HepG2 (cell line): ENCODE results near the gene CCNQ. TPM values are rescaled to one million over a fixed set of nuclear protein-coding genes. Genes with fewer than 3 reads are reported as not detected.

ENCODE experiments used
- ATAC-seq: fragments of 200-7000 bp; cut with Tn5 transposase; 3 replicates; pipeline ENCODE4 v1.9.1; 2020; ENCODE audit warnings: mild to moderate bottlenecking, moderate library complexity
- BruUV-seq: library from RNA; stranded (reverse); fragments of 400-500 nt; replicated peaks from 2 replicates; lab custom pipeline; 2021; lab: Mats Ljungman, UMichigan
- CTCF ChIA-PET: fragments of 300-600 bp; formaldehyde crosslinking; extraction: SDS; loops from one replicate; lab custom pipeline; 2021; ENCODE audit warnings: low total read pairs, inconsistent platforms, low intra/inter-chr PET ratio; lab: Yijun Ruan, JAX
- POLR2A ChIA-PET: fragments of 350-600 bp; sonication (Branson Sonifier 250); formaldehyde crosslinking; loops from one replicate; lab custom pipeline; 2020; ENCODE audit warnings: antibody characterized with exemption, inconsistent platforms; lab: Yijun Ruan, JAX
- DNase-seq: peaks from one replicate; pipeline ENCODE4 v3.0.0-alpha.2; 2015; ENCODE audit warnings: low spot score
- FAIRE-seq: peaks from 3 replicates; lab custom pipeline; 2011; peaks lifted over from hg19 to GRCh38; lab: Jason Lieb, UNC
- H2AFZ ChIP-seq: one replicate; pipeline ENCODE4 v1.6.1; 2011; ENCODE audit warnings: low read length, inconsistent platforms
- H3K27ac ChIP-seq: fragments of 300-600 bp; 3 replicates; pipeline ENCODE4 v1.8.0; 2011; ENCODE audit warnings: mixed run types, mild to moderate bottlenecking, mixed read lengths, low read length, inconsistent platforms; ENCODE audit not compliant: insufficient read depth; ENCODE audit errors: extremely low read length
- H3K27me3 ChIP-seq, 2 experiments: fragments of 200-600 bp in 1 of 2; 2 replicates in 1 of 2; 3 replicates in 1 of 2; pipeline versions ENCODE4 v1.6.0 to v1.8.0; 2011; ENCODE audit warnings: low read length in 2 of 2, mild to moderate bottlenecking in 2 of 2, moderate library complexity in 2 of 2, inconsistent platforms in 1 of 2; ENCODE audit not compliant: insufficient read depth in 2 of 2, control insufficient read depth in 1 of 2
- H3K36me3 ChIP-seq, 2 experiments: fragments of 200-600 bp in 1 of 2; replicated peaks in 1 of 2; 2 replicates in 1 of 2; 3 replicates in 1 of 2; pipeline versions ENCODE4 v1.5.1 to v1.8.0; 2011; ENCODE audit warnings: low read length in 2 of 2, inconsistent platforms in 1 of 2; ENCODE audit not compliant: insufficient read depth in 2 of 2, control insufficient read depth in 1 of 2
- H3K4me1 ChIP-seq: 2 replicates; pipeline ENCODE4 v1.5.1; 2012; ENCODE audit warnings: low read length, inconsistent platforms; ENCODE audit not compliant: insufficient read depth
- H3K4me2 ChIP-seq: 2 replicates; pipeline ENCODE4 v1.6.0; 2011; ENCODE audit warnings: low read depth, low read length, inconsistent platforms
- H3K4me3 ChIP-seq, 3 experiments: fragments of 200-600 bp in 1 of 3; sonication (generic), shearing (Covaris generic) in 1 of 3; replicated peaks in 1 of 3; 2 replicates each; pipeline ENCODE4 v1.5.1; 2011 to 2016; ENCODE audit warnings: low read length in 3 of 3, inconsistent platforms in 2 of 3, low read depth in 2 of 3, mild to moderate bottlenecking in 2 of 3, control low read depth in 1 of 3, mixed read lengths in 1 of 3; ENCODE audit not compliant: insufficient read depth in 1 of 3
- H3K79me2 ChIP-seq: one replicate; pipeline ENCODE4 v1.6.1; 2011; ENCODE audit warnings: low read length, inconsistent platforms; ENCODE audit not compliant: insufficient read depth
- H3K9ac ChIP-seq: 2 replicates; pipeline ENCODE4 v1.6.0; 2011; ENCODE audit warnings: mild to moderate bottlenecking, low read depth, low read length, inconsistent platforms; ENCODE audit not compliant: insufficient read depth
- H3K9me3 ChIP-seq: 2 replicates; pipeline ENCODE4 v1.5.1; 2012; ENCODE audit warnings: mild to moderate bottlenecking, low read length
- H4K20me1 ChIP-seq: 2 replicates; pipeline ENCODE4 v1.6.0; 2011; ENCODE audit warnings: inconsistent platforms, mild to moderate bottlenecking, low read length, moderate library complexity; ENCODE audit not compliant: insufficient read depth
- ATF3 ChIP-seq: sonication (generic); formaldehyde crosslinking; IDR thresholded peaks from 2 replicates; pipeline ENCODE4 v1.4.0; 2020; ENCODE audit warnings: missing genetic modification reagents
- HES4 ChIP-seq: sonication (generic); formaldehyde crosslinking; IDR thresholded peaks from 2 replicates; pipeline ENCODE4 v1.9.0; 2021; ENCODE audit warnings: mild to moderate bottlenecking, missing genetic modification reagents, borderline replicate concordance
- HNRNPK ChIP-seq: fragments of 200-400 bp; formaldehyde crosslinking; IDR thresholded peaks from 2 replicates; pipeline ENCODE4 v1.6.1; 2018; ENCODE audit warnings: low read length, low read depth, moderate library complexity, mild to moderate bottlenecking; ENCODE audit not compliant: poor library complexity, severe bottlenecking
- NONO ChIP-seq, 2 experiments: fragments of 450-650 bp in 1 of 2; sonication (generic) in 1 of 2; formaldehyde crosslinking in 1 of 2; IDR thresholded peaks in 1 of 2; conservative IDR thresholded peaks in 1 of 2; 2 replicates each; pipeline versions ENCODE4 v1.6.1 to v1.8.0; 2017 to 2022; ENCODE audit warnings: mild to moderate bottlenecking in 1 of 2, missing genetic modification reagents in 1 of 2, moderate library complexity in 1 of 2
- RBFOX2 ChIP-seq: fragments of 200-400 bp; formaldehyde crosslinking; IDR thresholded peaks from 2 replicates; pipeline ENCODE4 v1.6.1; 2017; ENCODE audit warnings: low read depth, mild to moderate bottlenecking, low read length
- SAP130 ChIP-seq: IDR thresholded peaks from 2 replicates; pipeline ENCODE4 v1.6.1; 2016; ENCODE audit warnings: low read depth
- STAT5B ChIP-seq: sonication (generic); formaldehyde crosslinking; IDR thresholded peaks from 2 replicates; pipeline ENCODE4 v1.4.0; 2020; ENCODE audit warnings: missing genetic modification reagents
- ZBTB10 ChIP-seq: sonication (generic); formaldehyde crosslinking; IDR thresholded peaks from 2 replicates; pipeline ENCODE4 v1.4.0; 2020; ENCODE audit warnings: missing genetic modification reagents, borderline replicate concordance
- ZKSCAN8 ChIP-seq: IDR thresholded peaks from 2 replicates; pipeline ENCODE4 v1.6.1; 2016; ENCODE audit warnings: borderline replicate concordance, missing genetic modification reagents, missing compliant biosample characterization
- ZNF501 ChIP-seq: sonication (generic); formaldehyde crosslinking; IDR thresholded peaks from 2 replicates; pipeline ENCODE4 v1.5.1; 2020; ENCODE audit warnings: mild to moderate bottlenecking, moderate library complexity, missing genetic modification reagents
- ZNF629 ChIP-seq: sonication (generic); formaldehyde crosslinking; conservative IDR thresholded peaks from 2 replicates; pipeline ENCODE4 v1.5.0; 2020; ENCODE audit warnings: missing genetic modification reagents
- WGBS: methylation state at CpG from one replicate; pipeline ENCODE4 v1.1.6; 2017; ENCODE audit warnings: low lambda C conversion rate; 5-methylcytosine and 5-hydroxymethylcytosine counted together
- in situ Hi-C: cut with HindIII; loops from 2 replicates; pipeline ENCODE4 v1.10.0; 2017; ENCODE audit warnings: low pct_unique_long_range_greater_than_20kb; ENCODE audit not compliant: extremely low pct_ligation_motif_present
- intact Hi-C: fragments of 100-400 bp; cut with micrococcal nuclease; formaldehyde crosslinking; loops from one replicate; pipeline ENCODE4 v1.10.0; 2022; ENCODE audit not compliant: unreplicated experiment
- polyA plus RNA-seq, 8 experiments: library from polyadenylated mRNA; depleted of rRNA in 3 of 8; stranded (reverse) in 7 of 8; unstranded in 1 of 8; fragments of >200 nt; fragmentation: Illumina TruSeq in 4 of 8; extraction: Trizol in 4 of 8; gene quantifications; 2 replicates each; pipeline versions ENCODE4 v1.2.1 to v1.2.3, GENCODE V29; 2011 to 2016; ENCODE audit warnings: low read depth in 4 of 8, missing spikeins in 1 of 8, mixed read lengths in 1 of 8; ENCODE audit not compliant: insufficient read depth in 1 of 8
- total RNA-seq, 5 experiments: library from RNA; depleted of rRNA; stranded (reverse); fragments of >200 nt; fragmentation: Illumina TruSeq; extraction: Trizol; gene quantifications; 2 replicates each; pipeline ENCODE4 v1.2.3, GENCODE V29; 2016; ENCODE audit warnings: low read depth in 1 of 5
- TF ChIP-seq, protein P1 (sequence below): sonication (generic); formaldehyde crosslinking; IDR thresholded peaks from 2 replicates; pipeline ENCODE4 v1.4.0; 2020; ENCODE audit warnings: missing genetic modification reagents

CCNQ gene
- total and polyA plus RNA-seq, 2 of the 13 experiments (the other 11 are each of a cell fraction or from before 2014, with no cell fraction given) = 15.0 to 25.5 TPM

DNA sequence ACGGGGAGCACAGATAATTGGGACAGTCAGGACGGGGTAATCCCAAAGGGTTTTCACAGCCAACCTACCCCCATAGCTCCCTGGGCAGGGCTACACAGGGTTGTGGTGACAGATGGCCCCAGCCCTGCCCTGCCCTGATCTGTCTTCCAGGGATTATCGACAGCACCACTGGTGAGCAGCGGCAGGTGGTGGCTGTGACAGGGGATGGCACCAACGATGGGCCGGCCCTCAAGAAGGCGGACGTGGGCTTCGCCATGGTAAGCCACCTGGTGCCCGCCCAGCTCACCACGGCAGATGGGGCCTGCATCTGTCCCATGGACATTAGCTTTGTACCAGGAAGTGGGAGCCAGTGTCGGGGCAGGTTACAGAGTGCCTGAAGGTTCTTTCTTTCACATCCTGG, 42.2 kb downstream of the CCNQ start:
- Histone ChIP-seq H4K20me1 (no peaks in the 10 kb centered on the region), H3K4me2 (no peak overlapping the region), H3K27me3 (peaks cover 0 to 43% of the 10 kb centered on the region in 2 experiments; a peak in 3 of 5 replicates), H3K9ac (no peak overlapping the region), H3K36me3 (no peaks in the 10 kb centered on the region), H3K4me1 (peaks cover 5% of the 10 kb centered on the region; the same call in 1 of the 2 replicates), H3K4me3 (no peak overlapping the region), H3K79me2 (no peaks in the 10 kb centered on the region), H3K9me3 (no peaks in the 10 kb centered on the region), H3K27ac (no peak overlapping the region), H2AFZ (no peak overlapping the region)
- ATAC-seq (no peak), FAIRE-seq (no peak), DNase-seq (no peak)
- POLR2A ChIA-PET = no interaction called here
- intact Hi-C loops = no loop called here
- in situ Hi-C loops = loop anchor here (5.0 kb wide), 1 partner anchor 111 kb away; no protein-coding TSS in a partner anchor
- BruUV-seq = no TSS peak
- CTCF ChIA-PET = no interaction called here
- TF ChIP-seq ZBTB10 (CRISPR knock-in tag) (no peak), STAT5B (CRISPR knock-in tag) (no peak), RBFOX2 (no peak), HNRNPK (no peak), SAP130 (CRISPR knock-in tag) (no peak), ATF3 (CRISPR knock-in tag) (no peak), ZNF501 (CRISPR knock-in tag) (no peak), HES4 (CRISPR knock-in tag) (no peak), ZKSCAN8 (CRISPR knock-in tag) (no peak), ZNF629 (CRISPR knock-in tag) (no peak), NONO (IDR thresholded peaks at IDR 0.05) (no peak), NONO (CRISPR knock-in tag; conservative IDR thresholded peaks at IDR 0.05) (no peak)
- TF ChIP-seq, protein P1, sequence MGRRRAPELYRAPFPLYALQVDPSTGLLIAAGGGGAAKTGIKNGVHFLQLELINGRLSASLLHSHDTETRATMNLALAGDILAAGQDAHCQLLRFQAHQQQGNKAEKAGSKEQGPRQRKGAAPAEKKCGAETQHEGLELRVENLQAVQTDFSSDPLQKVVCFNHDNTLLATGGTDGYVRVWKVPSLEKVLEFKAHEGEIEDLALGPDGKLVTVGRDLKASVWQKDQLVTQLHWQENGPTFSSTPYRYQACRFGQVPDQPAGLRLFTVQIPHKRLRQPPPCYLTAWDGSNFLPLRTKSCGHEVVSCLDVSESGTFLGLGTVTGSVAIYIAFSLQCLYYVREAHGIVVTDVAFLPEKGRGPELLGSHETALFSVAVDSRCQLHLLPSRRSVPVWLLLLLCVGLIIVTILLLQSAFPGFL = no peak
- WGBS = no CpG with 5 or more reads among the region's 12 CpGs
